NCI-H1417 treated with DMSO at 0.1 percent for 48 hours (cell line): ENCODE results near the gene CTNNA2.

Source experiments
- DNase-seq: peaks from one replicate; lab custom pipeline; 2025; lab: John Stamatoyannopoulos, UW

Gene CTNNA2

GRCh38 chr2:79713131-79713785 lies 200.4 kb downstream of the CTNNA2 start:
- no peak for DNase-seq

GRCh38 chr2:79714283-79714682 lies 201.4 kb downstream of the CTNNA2 start:
- DNase-seq: no peak

GRCh38 chr2:79715338-79715737 lies 202.5 kb downstream of the CTNNA2 start:
- DNase-seq: no peak

- no peak for DNase-seq
These were observed 203.4 kb downstream of the CTNNA2 start for GRCh38 chr2:79716266-79716665.

- no peak for DNase-seq
These were observed 204.6 kb downstream of the CTNNA2 start for GRCh38 chr2:79717364-79718007.

GRCh38 chr2:79721061-79721460 lies 208.2 kb downstream of the CTNNA2 start:
- no peak for DNase-seq

GRCh38 chr2:79721966-79722365 lies 209.1 kb downstream of the CTNNA2 start:
- no peak for DNase-seq

GRCh38 chr2:79723830-79724229 lies 211.0 kb downstream of the CTNNA2 start:
- no peak for DNase-seq

GRCh38 chr2:79729532-79729931 lies 216.7 kb downstream of the CTNNA2 start:
- no peak for DNase-seq

- DNase-seq: no peak
These were observed 221.7 kb downstream of the CTNNA2 start for GRCh38 chr2:79734518-79734917.

GRCh38 chr2:79740879-79741443 lies 228.1 kb downstream of the CTNNA2 start:
- DNase-seq: no peak

- DNase-seq: no peak
These were observed 237.5 kb downstream of the CTNNA2 start for GRCh38 chr2:79750321-79750720.

- no peak for DNase-seq
These were observed 244.7 kb downstream of the CTNNA2 start for GRCh38 chr2:79757526-79757925.

- DNase-seq: no peak
These were observed 245.2 kb downstream of the CTNNA2 start for GRCh38 chr2:79758042-79758441.

GRCh38 chr2:79758749-79759282 lies 246.0 kb downstream of the CTNNA2 start:
- no peak for DNase-seq

- no peak for DNase-seq
These were observed 258.1 kb downstream of the CTNNA2 start for GRCh38 chr2:79770926-79771325.

GRCh38 chr2:79771493-79771892 lies 258.6 kb downstream of the CTNNA2 start:
- no peak for DNase-seq

- no peak for DNase-seq
These were observed 261.2 kb downstream of the CTNNA2 start for GRCh38 chr2:79774016-79774415.

- no peak for DNase-seq
These were observed 263.6 kb downstream of the CTNNA2 start for GRCh38 chr2:79776461-79776860.

- DNase-seq: no peak
These were observed 267.9 kb downstream of the CTNNA2 start for GRCh38 chr2:79780781-79781180.

- DNase-seq: no peak
These were observed 270.0 kb downstream of the CTNNA2 start for GRCh38 chr2:79782576-79783452.

GRCh38 chr2:79788952-79789651 lies 276.3 kb downstream of the CTNNA2 start:
- no peak for DNase-seq
